ENCODE data around the gene OXGR1.

DNA sequence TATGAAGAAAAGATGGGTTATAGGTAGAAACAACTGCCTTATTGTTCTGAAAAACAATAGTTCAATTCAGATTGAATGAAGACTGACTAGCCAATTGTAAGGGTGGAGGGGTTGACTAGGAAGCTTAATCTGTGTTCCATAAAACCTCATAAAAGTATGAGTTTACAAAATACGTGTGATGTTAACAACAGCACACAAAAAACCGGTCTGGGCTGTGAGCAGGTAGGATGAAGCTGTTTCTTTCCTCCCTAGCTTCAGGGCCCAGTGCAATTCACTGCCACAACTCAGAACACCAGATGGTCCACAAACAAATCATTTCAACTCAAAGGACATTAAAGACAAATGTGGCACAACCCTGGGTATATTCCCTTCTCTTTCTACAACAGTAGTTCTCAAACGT is 3.2 kb downstream of the OXGR1 start:
- TF ChIP-seq CTCF (IDR thresholded peaks at IDR 0.05) (no peak), SIN3A (IDR thresholded peaks at IDR 0.05; ENCODE audit: borderline replicate concordance, insufficient read depth, low read depth, low read length) (no peak), TCF7L2 (IDR thresholded peaks at IDR 0.05; ENCODE audit: low read depth, low read length) (no peak), REST (IDR thresholded peaks at IDR 0.05; ENCODE audit: insufficient read depth in 1 of 2, low read depth in 2 of 2, low read length in 1 of 2) (no peak)

Measured in Panc1 (cell line).